NCI-H1436 (cell line): ENCODE measurements around the gene LAGE3.

ENCODE experiments used
- DNase-seq: peaks from one replicate; lab custom pipeline; 2025; lab: John Stamatoyannopoulos, UW

LAGE3 gene

DNA sequence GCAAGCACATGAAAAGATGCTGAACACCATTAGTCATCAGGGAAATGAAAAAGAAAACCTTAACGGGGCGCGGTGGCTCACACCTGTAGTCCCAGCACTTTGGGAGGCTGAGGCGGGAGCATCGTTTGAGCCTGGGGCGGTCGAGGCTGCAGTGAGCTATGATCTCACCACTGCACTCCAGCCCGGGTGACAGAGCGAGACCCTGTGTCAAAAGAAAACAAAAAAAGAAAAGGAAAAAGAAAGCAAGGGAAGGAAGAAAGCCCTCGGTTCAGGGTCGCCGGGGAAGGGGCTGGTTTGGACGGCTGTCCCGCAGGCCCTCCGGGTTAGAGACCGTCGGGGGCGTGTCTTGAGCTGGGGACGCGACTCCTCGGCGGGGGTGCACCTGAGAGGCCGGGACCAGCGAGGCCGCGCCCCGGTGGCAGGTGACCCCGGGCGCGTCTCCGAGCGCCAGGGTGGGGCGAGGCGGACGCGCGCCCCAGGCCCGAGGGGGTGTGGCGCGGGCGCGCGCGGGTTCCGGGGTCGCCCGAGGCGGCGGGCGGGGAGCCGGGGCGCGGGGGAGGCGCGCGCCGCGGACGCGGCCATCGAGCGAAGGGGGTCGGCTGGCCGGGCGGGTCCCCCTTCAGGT, 21.5 kb downstream of the LAGE3 start:
- DNase-seq, result peak; percentile 76

DNA sequence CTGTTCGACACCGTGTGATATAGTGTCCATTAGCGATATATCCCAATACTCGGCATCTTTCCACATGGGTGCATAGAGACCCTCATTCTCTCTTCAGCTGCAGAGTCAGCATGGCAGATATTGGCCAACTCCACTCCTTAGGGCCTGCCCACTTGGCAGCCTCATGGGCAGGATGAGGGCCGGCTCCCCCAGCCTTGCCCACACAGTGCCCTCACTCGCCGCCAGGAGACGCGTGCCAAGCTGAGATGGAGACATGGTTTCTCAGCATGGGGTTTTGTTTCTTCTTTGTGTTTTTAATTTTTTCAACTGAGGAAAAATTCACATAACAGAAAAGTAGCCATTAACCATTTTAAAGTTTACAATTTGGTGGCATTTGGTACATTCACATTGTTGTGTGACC, 26.3 kb downstream of the LAGE3 start:
- no peak for DNase-seq

DNA sequence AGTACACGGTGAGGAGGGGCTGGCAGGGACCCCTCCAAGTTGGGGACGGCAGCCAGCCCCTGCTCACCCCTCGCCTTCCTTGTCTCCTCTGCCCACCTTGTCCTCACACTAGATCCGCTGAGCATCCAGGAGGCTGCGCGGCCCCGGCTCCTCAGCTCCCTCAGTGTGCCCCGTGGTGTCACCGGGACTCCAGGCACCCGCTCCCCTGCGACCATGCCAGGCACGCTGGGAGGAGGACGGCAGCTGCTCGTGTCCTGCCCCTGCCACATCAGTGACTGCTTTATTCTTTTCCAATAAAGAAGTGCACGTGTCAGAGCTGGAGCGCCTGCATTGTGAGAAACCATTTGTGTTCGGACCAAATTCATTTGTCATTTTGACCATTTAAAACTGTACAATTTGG, 28.8 kb downstream of the LAGE3 start:
- DNase-seq, result no peak

DNA sequence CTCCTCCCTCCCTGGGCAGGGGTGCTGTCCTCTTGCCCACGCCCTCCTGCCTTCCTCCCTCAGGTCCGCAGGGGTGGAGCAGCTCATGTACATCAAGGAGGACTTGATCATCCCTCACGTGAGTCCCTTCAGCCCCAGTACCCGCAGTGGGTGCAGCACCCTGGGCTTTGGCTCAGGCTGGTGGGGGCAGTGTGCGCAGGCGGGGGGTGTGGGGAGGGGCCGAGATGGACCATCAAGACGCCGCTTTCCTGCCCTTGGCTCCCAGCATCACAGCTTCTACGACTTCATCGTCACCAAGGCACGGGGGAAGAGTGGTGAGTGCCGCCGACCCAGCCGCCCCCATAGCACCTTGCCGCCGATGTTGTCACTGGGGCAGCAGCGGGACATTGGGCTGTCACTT, 29.5 kb downstream of the LAGE3 start:
- no peak for DNase-seq

DNA sequence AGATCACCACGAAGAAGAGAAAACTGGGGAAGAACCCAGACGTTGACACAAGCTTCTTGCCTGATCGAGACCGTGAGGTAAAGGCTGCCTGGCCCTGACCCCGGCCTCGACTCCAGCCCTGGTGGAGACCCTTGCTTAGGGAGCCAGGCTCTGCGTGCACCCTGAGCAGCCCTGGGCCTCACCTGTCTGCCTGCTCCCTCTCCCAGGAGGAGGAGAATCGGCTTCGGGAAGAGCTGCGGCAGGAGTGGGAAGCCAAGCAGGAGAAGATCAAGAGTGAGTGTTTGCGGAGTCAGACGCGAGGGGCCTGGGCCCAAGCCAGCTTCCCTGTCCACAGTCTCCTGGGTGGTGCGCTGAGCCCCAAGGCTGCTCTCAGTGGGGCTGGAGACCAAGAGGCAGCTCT, 30.6 kb downstream of the LAGE3 start:
- no peak for DNase-seq

DNA sequence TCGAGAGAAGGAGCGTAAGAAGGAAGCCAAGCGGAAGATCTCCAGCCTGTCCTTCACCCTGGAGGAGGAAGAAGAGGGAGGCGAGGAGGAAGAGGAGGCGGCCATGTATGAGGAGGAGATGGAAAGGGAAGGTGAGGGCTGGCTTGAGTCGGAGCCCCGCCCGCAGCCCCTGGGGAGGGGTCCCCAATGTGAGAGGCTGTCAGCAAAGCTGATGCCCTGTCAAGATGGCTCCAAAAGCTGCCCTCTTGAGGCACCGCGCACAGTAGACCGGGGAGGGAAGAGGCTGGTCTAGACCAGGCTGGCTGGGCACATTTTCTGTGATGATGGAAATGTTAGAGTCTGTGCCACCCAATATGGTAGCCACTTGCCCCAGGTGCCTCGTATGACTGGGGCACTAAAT, 32.7 kb downstream of the LAGE3 start:
- no peak for DNase-seq

DNA sequence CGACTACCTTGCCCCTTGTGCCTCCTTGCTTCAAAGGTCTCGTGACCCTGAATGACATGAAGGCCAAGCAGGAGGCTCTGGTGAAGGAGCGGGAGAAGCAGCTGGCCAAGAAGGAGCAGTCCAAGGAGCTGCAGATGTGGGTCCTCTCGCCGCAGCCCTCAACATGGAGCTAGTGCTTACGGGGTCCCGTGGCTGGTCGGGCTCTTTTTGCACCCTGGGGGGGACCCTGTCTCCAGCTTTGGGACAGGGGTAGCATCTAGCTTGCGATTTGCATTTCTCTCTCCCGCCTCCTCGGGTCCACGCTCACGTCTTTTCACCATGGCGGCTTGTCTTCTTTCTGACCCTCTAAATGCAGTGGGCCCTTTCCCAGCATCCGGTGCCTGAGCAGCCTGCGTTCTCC, 33.3 kb downstream of the LAGE3 start:
- no peak for DNase-seq

DNA sequence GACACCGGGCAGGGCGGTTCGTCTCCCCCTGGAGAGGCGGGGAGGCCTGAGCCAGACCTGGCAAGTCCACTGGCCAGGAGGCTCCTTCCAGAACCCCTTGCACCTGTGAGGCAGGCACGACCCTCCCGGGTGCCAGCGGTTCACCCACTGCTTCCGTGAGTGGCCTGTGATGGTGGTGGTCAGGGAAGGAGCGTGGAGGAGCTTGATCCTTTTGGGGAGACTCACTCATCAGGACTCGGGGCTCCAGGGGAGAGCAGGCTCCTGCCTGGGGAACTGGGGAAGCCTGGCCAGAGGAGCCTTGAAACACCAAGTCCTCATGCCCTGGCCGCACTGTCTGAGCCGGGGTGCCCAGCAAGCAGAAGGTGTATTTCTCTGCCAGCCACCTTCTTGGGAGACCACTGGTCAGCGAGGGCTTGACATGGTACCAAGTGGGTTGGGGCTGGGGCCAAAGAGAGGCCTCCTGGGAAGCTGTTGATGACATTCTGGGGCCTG, 34.3 kb downstream of the LAGE3 start:
- no peak for DNase-seq

DNA sequence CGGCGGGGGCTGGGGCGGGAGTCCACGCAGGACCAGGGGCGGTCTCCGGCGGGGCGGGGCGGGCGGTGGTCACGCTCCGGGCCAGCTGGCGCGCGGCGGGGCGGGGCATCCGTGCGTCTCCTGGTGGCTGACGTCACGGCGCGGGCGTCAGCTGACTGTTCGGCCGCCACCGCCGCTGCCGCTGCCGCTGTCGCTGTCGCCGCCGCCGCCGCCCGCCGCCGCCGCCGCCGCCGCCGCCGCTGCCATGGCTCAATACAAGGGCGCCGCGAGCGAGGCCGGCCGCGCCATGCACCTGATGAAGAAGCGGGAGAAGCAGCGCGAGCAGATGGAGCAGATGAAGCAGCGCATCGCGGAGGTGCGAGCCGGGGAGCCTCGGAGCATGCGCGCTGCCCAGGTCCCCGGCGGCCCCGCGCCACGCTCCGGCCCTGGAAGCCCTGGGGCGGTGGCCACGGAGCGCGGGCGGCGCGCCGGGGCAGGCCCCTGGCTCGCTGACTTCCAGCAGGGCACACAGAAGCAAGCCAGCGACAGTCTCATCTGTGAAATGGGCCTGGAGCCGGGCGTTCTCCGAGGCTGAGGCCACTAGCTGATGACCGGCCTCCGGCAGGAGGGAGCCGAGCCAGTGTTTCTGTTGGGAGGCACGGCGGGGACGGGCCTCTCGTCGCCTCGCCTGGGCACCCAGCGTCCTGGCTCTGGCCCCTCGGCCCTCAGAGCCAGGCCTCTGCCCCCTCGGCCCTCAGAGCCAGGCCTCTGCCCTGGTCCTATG, 34.9 kb downstream of the LAGE3 start, which contains the start of gene FAM50A:
TSS of gene FAM50A (plus strand) at position 150 of the 763 bp plus-strand sequence. CDS start at position 245, 95 bp downstream.
- DNase-seq, result peak; percentile 74

DNA sequence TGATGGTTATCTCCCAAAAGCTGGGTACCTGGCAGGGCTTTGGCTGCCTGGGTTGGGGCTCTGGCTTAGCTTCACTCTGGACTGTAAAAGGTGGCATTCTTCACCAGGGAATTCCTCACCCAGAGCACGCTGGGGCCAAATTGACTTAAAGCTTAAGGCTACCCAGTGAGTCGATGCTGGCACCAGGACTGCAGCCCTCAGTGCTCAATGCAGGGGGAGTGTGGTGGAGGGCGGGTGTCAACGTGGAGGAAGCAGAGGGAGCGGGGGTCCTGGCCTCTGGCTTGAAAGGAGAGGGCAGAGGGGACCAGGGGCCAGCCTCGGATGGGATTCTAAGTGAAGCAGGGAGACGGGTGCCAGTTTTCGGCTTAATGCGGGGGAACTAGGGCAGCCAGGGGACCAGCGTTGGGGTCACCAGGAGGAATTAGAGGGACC, 35.6 kb downstream of the LAGE3 start:
- DNase-seq, result no peak

DNA sequence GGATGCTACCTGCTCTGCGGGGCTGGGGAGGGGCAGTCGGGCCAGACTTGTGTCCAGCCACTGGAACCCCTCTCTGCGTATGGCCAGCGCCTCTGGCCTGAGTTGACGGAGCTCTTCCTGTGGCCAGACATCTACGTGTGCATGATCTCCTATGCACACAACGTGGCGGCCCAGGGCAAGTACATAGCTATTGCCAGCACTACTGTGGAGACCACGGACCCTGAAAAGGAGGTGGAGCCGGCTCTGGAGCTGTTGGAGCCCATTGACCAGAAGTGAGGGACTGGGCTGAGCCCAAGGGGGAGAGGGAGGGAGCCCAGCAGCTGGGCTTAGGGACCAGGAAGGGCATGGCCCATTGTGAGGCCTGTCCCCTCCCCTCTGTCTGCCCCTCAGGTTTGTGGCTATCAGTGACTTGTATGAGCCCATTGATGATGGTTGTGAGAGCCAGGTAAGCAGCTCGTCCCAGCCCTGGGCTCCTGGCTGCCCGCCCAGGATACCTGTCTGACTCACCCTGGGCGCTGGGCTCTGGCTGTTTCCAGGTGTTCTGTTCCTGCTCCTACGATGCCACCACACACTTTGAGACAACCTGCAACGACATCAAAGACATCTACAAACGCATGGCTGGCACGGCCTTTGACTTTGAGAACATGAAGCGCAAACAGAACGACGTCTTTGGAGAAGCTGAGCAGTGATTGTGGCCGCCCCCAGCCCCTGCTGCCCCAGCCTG, 36.9 kb downstream of the LAGE3 start:
- no peak for DNase-seq

DNA sequence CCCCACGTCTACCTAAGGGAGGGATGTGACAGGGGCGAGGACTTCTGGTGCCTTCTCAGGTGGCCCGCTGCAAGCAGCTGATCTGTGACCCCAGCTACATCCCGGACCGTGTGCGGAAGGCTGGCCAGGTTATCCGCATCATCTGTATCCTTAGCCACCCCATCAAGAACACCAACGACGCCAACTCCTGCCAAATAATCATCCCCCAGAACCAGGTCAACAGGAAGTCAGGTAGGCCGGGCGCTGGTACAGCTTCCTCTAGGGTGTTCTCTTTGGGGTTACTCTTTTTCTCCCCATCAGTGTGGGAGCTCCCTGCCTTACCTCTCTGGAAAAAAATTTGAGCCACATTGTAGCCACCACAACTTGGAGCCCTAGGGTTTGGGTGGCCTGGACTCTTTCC, 37.5 kb downstream of the LAGE3 start:
- DNase-seq, result no peak

DNA sequence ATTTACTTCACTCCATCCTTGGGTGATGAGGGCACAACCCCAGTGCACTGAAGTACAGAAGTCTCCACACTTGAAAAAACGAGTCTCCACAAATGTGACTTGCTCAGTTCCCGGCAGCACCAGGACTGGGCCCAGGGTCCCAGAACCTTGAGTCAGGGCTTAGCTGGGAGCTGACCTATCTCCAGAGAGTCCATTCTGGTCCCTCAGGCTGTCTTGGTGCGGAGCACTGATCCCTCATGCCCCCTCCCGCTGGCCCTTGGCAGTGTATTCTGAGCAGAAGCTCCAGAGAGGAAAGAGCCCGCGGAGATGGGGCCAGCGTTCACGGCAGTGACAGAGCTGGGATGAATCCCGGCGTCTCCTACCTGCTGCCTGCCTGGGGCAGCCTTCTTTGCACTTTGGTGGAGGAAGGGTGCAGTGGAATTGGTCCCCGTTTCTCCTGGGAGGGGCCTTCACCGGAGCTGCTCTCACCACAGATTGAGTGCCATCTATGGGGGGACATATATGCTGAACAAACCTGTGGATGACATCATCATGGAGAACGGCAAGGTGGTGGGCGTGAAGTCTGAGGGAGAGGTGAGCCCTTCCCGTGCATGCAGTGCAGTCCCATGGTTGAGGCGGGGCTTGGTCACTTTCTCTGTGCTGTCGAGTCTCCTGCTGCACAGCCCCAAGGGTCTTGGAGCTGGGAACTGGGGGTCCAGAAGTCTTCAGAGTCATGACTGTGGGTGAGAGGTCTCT, 38.3 kb downstream of the LAGE3 start:
- no peak for DNase-seq

DNA sequence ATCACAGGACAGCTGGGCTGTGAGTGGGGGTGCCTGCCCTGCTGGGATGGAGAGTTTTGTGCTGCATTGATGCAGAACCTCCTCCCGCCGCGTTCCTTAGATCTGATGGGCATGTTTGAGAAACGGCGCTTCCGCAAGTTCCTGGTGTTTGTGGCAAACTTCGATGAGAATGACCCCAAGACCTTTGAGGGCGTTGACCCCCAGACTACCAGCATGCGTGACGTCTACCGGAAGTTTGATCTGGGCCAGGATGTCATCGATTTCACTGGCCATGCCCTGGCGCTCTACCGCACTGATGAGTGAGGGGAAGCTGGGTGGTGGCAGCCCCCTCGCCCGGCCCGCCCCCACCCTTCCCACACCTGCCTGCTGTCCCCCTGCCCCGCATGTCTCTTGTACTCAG, 39.2 kb downstream of the LAGE3 start:
- no peak for DNase-seq

DNA sequence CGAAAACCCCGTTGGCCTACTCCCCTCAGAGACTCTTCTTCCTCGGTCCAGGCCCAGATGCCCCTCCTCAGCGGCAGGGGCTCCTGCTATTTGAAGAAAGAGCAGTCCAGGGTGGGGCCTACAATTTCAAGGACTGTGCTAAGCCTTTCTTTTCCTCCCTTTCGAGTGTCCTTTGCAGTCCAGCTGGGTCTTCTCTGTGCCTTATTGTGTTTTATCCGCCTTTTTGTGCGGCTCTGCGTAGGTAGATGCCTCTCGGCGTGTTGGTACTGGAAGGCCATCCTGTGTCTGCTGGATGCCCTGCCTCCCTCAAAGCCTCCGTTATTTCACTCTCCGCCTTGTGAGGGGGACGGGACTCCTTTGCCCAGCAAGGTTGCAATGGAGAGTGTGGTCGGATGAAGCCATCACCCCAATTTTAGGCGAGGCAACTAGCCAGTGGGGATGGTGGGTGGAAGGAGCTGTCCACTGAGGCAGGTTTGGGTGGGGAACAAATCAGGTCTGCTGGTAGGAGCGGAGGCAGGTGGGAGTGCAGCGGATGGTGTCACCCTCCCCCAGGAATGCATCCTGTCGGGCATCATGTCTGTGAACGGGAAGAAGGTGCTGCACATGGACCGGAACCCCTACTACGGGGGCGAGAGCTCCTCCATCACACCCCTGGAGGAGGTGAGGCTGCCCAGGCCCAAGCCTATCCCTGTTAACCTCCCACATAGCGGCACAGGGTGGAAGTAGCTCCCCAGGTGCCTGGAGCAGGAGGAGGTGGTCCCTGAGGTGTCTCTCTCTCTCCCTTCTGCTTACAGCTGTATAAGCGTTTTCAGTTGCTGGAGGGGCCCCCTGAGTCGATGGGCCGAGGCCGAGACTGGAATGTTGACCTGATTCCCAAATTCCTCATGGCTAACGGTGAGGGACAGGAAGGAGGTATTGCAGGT, 40.8 kb downstream of the LAGE3 start:
- DNase-seq, result no peak

DNA sequence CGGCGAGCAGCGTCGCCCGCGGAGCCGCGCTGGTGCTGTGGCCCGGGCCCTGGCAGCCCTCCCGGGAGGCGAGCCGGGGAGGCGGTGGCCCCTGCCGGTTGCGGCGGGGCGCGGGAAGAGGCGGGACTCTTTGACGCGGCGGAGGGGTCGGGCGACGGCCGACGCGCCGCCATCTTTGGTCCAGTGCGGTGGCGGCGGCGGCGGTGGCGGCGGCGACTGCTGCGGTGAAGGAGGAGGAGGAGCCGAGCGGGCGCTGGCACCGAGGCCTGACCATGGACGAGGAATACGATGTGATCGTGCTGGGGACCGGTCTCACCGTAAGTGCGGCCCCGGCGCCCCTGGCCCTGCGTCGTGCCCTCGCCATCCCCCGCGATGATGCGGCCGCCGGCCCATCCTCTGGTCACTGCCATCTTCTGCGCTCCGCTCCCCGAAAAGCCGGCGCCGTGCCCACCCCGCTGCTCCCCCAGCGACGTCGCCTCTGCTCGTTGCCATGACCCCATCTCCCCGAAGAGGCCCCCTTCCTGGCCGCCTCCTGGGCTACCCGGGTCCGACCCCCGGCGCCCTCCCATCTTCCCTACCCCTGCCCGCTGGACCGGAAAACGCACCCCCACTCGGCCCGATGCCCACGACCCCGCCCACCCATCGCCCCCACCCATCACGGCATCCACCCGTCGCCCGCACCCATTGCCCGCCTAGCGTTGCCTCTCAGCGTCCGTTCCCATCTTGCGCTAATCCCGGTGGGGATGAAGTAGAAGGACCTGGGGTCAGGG, 41.9 kb downstream of the LAGE3 start, which contains the start of gene GDI1:
TSS of gene GDI1 (plus strand) at position 172 of the 770 bp plus-strand sequence. CDS start at position 273, 101 bp downstream.
- peak; percentile 38 for DNase-seq

DNA sequence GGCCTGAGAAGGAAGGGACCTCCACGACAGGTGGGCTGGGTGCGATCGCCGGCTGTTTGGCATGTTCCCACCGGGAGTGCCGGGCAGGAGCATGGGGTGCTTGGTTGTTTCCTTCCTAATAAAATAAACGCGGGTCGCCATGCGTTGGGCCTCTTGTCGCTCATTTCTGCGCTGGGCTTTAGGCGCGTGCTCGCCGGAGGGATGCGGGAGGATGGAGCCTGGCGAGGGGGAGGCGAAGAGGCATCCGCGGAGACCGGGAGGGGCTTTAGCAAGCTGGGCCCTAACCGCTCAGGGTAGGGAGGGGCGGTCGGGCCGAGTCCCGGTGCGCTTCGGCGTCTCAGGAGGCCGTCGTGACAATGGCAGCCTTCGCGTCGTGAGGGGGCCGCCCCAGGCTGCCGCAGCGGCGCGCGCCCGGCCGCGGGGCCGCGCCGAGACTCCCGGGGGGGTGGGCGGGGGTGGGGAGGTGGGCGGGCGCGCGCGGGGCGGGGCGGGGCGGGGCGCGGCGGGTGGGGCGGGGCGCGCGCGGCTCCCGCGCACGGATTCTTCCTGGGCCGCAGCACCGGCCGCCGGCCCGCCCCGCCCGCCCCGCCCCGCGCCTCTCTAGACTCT, 42.6 kb downstream of the LAGE3 start:
- peak; percentile 38 for DNase-seq

DNA sequence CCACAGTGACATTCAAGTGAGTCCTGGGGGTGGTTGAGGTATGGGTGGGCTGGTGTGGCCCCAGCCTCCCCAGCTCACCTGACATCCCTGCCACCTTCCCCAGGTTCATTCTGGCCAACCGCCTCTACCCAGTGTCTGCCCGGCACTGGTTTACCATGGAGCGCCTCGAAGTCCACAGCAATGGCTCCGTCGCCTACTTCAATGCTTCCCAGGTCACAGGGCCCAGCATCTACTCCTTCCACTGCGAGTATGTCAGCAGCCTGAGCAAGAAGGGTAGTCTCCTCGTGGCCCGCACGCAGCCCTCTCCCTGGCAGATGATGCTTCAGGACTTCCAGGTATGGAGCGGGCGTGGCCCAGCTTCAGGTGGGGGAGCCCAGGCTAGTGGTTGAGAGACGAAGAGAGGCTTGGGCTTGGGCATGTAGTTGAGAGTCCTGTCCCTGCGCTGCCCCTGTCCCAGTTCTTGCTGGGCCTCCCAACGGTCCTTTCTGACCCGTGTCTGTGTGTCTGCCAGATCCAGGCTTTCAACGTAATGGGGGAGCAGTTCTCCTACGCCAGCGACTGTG, 43.8 kb downstream of the LAGE3 start:
- no peak for DNase-seq
